AG04449 (cell line): ENCODE data around the gene DOCK1.

Experiments
- CTCF ChIA-PET: fragments of 350-600 bp; formaldehyde crosslinking; extraction: SDS; loops from one replicate; lab custom pipeline; 2021; ENCODE audit warnings: antibody characterized with exemption; lab: Yijun Ruan, JAX
- POLR2A ChIA-PET: fragments of 400-600, 350-600 bp; formaldehyde crosslinking; extraction: SDS; loops from one replicate; lab custom pipeline; 2020; ENCODE audit warnings: antibody characterized with exemption, inconsistent platforms; lab: Yijun Ruan, JAX
- DNase-seq: peaks from one replicate; pipeline ENCODE4 v3.0.0-alpha.2; 2010; ENCODE audit warnings: low read depth, low spot score
- H3K4me3 ChIP-seq: 2 replicates; pipeline ENCODE4 v1.5.1; 2011; ENCODE audit warnings: low read depth, mild to moderate bottlenecking, control low read depth, low read length
- TF ChIP-seq, protein P1 (sequence below): IDR thresholded peaks from one replicate; pipeline ENCODE4 v1.5.1; 2011; ENCODE audit warnings: mild to moderate bottlenecking, moderate library complexity, low read length, control low read depth, inconsistent platforms; ENCODE audit not compliant: insufficient read depth; ENCODE audit errors: missing control alignments

Gene DOCK1

DNA sequence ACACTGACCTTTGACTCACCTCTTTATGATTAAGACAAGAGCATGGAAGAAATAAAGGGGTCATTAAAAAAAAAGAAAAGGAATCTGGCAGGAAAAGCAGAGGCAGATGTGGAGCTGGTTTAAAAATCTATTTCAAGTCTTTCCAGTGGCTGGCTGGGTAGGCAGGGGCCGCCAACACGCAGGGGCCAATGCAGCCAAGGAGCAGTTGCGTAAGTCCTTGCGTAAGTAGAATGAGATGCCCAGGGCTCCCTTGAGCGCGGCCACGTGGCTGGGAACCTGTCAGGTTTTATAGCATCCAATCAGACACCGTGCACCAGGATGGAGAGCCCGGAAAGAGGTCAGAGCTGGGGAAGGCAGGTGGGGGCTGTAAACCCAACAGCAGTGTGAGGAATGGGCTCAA, 414.9 kb downstream of the DOCK1 start:
- POLR2A ChIA-PET = no interaction called here
- TF ChIP-seq, protein P1, sequence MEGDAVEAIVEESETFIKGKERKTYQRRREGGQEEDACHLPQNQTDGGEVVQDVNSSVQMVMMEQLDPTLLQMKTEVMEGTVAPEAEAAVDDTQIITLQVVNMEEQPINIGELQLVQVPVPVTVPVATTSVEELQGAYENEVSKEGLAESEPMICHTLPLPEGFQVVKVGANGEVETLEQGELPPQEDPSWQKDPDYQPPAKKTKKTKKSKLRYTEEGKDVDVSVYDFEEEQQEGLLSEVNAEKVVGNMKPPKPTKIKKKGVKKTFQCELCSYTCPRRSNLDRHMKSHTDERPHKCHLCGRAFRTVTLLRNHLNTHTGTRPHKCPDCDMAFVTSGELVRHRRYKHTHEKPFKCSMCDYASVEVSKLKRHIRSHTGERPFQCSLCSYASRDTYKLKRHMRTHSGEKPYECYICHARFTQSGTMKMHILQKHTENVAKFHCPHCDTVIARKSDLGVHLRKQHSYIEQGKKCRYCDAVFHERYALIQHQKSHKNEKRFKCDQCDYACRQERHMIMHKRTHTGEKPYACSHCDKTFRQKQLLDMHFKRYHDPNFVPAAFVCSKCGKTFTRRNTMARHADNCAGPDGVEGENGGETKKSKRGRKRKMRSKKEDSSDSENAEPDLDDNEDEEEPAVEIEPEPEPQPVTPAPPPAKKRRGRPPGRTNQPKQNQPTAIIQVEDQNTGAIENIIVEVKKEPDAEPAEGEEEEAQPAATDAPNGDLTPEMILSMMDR = no peak
- no peak overlapping the region for H3K4me3 ChIP-seq
- CTCF ChIA-PET = no interaction called here
- no peak for DNase-seq

DNA sequence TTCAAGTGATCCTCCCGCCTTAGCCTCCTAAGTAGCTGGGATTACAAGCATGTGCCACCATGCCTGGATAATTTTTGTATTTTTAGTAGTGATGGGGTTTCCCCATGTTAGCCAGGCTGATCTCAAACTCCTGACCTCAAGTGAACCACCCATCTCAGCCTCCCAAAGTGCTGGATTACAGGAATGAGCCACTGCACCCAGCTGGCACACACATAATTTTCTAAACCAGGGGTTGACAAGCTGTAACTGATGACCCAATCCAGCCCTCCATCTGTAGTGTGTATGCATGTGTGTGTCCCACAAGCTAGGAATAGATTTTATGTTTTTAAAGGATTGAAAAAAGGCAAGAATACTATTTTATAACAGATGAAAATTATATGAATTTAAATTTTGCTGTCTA, 417.1 kb downstream of the DOCK1 start:
- POLR2A ChIA-PET = no interaction called here
- CTCF ChIA-PET = interaction anchor here (1.0 kb wide), 1 partner anchor 16 kb away, joined by 3 read pairs; no protein-coding TSS in a partner anchor
- H3K4me3 ChIP-seq = no peak overlapping the region
- TF ChIP-seq, protein P1 = no peak
- no peak for DNase-seq

DNA sequence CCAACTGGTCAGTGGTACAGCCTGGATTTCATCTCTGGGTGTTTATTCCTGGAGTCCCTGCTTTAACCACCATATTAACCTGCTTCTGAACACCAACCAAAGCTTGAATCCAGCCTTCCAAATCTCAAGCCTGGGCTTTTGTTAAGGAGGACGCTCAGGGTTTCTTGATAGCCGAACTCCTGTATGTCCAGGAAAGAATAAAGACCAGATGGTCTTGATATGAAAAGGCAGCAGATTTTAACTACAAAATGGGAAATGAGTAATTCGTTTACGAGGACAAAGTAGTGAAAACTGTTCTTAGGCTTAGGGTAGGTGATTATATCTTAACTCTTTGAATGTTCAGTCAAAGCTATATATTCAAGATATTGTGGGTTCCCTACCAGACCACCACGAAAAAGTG, 420.3 kb downstream of the DOCK1 start:
- TF ChIP-seq, protein P1 = no peak
- ChIA-PET POLR2A (no interaction called here), CTCF (no interaction called here)
- no peak overlapping the region for H3K4me3 ChIP-seq
- DNase-seq = no peak

DNA sequence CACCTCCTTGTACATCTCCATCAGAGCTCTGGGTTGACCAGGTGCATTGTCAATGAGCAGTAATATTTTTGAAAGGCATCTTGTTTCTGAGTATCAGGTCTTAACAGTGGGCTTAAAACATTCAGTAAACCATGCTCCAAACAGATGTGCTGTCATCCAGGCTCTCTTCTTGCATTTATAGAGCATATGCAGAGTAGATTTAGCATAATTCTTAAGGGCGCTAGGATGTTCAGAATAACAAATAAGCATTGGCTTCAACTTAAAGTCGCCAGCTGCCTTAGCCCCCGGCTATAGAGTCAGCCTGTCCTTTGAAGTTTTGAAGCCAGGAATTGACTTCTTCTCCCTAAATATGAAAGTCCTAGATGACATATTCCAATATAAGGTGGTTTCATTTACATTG, 421.7 kb downstream of the DOCK1 start:
- ChIA-PET CTCF (no interaction called here), POLR2A (no interaction called here)
- no peak for DNase-seq
- TF ChIP-seq, protein P1 = no peak
- H3K4me3 ChIP-seq = no peak overlapping the region

DNA sequence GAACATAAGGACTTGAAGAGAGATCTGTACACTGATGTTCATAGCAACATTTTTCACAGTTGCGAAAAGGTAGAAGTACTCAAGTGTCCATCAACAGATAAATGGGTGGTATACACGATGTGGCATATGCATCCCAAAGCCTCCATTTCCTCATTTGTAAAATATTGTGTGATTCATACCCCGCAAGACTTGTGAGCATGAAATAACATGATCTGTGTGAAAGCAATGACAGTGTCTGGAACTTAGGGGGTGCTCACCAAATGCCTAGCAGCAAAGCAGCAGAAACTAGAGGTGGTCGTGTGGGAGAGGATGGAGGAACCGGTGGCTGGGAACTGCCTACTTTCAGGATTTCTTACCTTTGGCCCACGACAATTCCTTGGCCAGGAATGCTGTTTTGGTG, 426.5 kb downstream of the DOCK1 start:
- ChIA-PET POLR2A (no interaction called here), CTCF (no interaction called here)
- TF ChIP-seq, protein P1 = no peak
- DNase-seq = no peak
- no peak overlapping the region for H3K4me3 ChIP-seq

DNA sequence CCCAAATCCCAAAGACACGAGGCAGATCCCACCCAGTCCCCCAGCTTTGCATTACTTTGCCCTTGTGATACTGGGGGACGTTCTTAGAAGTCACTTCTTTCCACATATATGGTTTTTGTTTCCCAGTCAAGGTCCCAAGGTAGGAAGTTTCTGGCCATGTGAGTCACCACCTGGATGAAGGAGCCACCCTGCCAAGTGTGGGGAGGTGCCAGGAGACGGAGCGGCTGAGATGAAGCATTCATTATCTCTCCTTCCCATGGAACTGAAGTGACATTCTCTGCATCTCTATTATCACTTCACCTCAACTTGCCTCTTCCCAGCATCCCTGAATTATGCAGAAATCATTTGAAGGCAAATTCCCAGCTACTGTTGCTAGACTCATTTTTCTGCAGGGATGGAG, 427.4 kb downstream of the DOCK1 start:
- ChIA-PET CTCF (no interaction called here), POLR2A (no interaction called here)
- DNase-seq = no peak

More for the DNA sequence above, 427.4 kb downstream of the DOCK1 start:
- TF ChIP-seq, protein P1 = no peak
- H3K4me3 ChIP-seq = no peak overlapping the region
